ENCODE data around the gene SIGLEC7. TPM values are rescaled to one million over a fixed set of nuclear protein-coding genes. Genes with fewer than 3 reads are reported as not detected.

SIGLEC7 gene
- total RNA-seq, 1 donor from 2014 or later: 4.8 TPM

- H3K27me3 ChIP-seq: no peaks in the 10 kb centered on the region
- H3K4me3 ChIP-seq: no peak overlapping the region
- H3K9me3 ChIP-seq: no peaks in the 10 kb centered on the region
- intact Hi-C loops (cut with DNase I): no loop called here
- H3K4me1 ChIP-seq: no peaks in the 10 kb centered on the region
- no peaks in the 10 kb centered on the region for H3K36me3 ChIP-seq
- DNase-seq (ENCODE audit: low spot score in 2 of 2): no peak
- TF ChIP-seq CTCF (IDR thresholded peaks at IDR 0.05): no peak
- H3K27ac ChIP-seq: no peak overlapping the region
These were observed 50.6 kb downstream of the SIGLEC7 start for GRCh38 chr19:51192689-51193088.

DNA sequence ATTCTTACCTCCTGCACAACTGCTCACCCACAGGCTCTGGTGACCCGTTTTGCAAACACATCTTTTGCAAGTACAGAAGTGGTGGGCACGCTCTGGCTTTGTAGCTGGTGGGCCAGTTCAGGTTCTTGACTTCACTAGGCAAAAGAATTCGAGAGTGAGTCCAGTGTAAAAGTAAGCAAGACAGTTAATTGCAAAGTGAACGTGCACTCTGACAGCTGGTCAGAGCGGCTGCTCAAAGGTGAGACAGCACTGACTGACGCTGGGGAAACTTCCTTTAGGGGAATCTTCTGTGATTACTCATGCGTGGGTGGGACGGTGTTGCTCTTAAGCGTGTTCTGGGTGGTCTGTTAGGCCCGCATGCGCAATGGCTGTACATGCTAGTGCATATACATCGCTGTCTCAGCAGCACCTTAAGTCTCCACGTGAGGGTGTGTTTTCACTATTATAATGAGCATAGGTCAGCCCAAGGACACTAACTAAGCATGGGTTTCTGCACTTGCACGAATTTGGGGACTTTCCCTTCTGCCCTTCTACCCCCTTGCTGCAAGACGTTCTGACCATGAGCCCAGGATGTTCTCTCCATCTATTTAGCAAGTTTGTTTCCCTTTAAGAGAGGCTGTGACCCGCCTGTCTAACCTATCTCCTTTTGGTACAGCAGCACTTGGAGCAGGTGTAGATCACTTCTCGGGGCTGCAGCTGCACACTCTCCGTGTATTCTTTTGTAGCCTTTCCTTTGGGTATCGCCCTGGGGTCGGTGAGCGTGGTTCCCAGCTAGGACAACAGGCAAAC is 52.6 kb downstream of the SIGLEC7 start:
- peak in 1 of 2 donors; percentile 30 for DNase-seq (ENCODE audit: low spot score in 2 of 2)
- intact Hi-C loops (cut with DNase I): no loop called here
- no peak for TF ChIP-seq CTCF (IDR thresholded peaks at IDR 0.05)

GRCh38 chr19:51195316-51195586 is 53.1 kb downstream of the SIGLEC7 start:
- Histone ChIP-seq H3K4me3 (no peak overlapping the region), H3K4me1 (no peaks in the 10 kb centered on the region), H3K27me3 (no peaks in the 10 kb centered on the region), H3K9me3 (no peaks in the 10 kb centered on the region), H3K27ac (no peak overlapping the region), H3K36me3 (no peaks in the 10 kb centered on the region)
- intact Hi-C loops (cut with DNase I): no loop called here
- TF ChIP-seq CTCF (IDR thresholded peaks at IDR 0.05): no peak
- DNase-seq (ENCODE audit: low spot score in 2 of 2): no peak

More for the DNA sequence above, 52.6 kb downstream of the SIGLEC7 start:
- no peak overlapping the region for H3K27ac ChIP-seq
- no peaks in the 10 kb centered on the region for H3K9me3 ChIP-seq
- H3K4me3 ChIP-seq: no peak overlapping the region
- H3K36me3 ChIP-seq: no peaks in the 10 kb centered on the region
- H3K4me1 ChIP-seq: no peaks in the 10 kb centered on the region
- no peaks in the 10 kb centered on the region for H3K27me3 ChIP-seq

GRCh38 chr19:51195616-51196015 is 53.5 kb downstream of the SIGLEC7 start:
- H3K27me3 ChIP-seq: no peaks in the 10 kb centered on the region

DNA sequence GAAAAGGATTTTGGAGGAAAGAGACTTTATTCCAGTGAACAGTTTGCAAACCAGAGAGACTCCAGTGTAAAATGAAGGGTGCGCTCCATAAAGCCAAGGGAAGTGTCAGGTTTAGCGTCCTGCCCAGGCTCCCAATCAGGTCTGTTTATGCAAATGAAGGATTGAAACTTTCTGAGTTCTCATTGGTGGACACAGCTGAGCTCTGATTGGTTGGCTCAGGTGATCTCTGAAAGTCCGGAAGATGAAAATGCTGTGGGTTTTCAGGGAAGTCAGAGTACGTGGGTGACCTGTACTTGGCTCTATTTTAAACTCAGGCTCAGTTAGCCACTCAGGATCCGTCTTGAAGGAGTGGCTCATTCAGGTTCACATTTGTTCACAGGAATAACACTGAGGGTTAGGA is 54.1 kb downstream of the SIGLEC7 start:
- H3K4me3 ChIP-seq: no peak overlapping the region
- H3K9me3 ChIP-seq: no peaks in the 10 kb centered on the region
- no peaks in the 10 kb centered on the region for H3K4me1 ChIP-seq
- no peak for TF ChIP-seq CTCF (IDR thresholded peaks at IDR 0.05)
- no peak overlapping the region for H3K27ac ChIP-seq
- DNase-seq (ENCODE audit: low spot score in 2 of 2): no peak
- intact Hi-C loops (cut with DNase I): no loop called here
- H3K36me3 ChIP-seq: no peaks in the 10 kb centered on the region
- H3K27me3 ChIP-seq: no peaks in the 10 kb centered on the region

More at GRCh38 chr19:51195616-51196015, 53.5 kb downstream of the SIGLEC7 start:
- H3K4me1 ChIP-seq: no peaks in the 10 kb centered on the region
- H3K27ac ChIP-seq: no peak overlapping the region
- no peak for TF ChIP-seq CTCF (IDR thresholded peaks at IDR 0.05)
- H3K9me3 ChIP-seq: no peaks in the 10 kb centered on the region
- no peak for DNase-seq (ENCODE audit: low spot score in 2 of 2)
- no peak overlapping the region for H3K4me3 ChIP-seq
- intact Hi-C loops (cut with DNase I): no loop called here
- no peaks in the 10 kb centered on the region for H3K36me3 ChIP-seq

- DNase-seq (ENCODE audit: low spot score in 2 of 2): no peak
- Histone ChIP-seq H3K4me3 (no peak overlapping the region), H3K36me3 (no peaks in the 10 kb centered on the region), H3K4me1 (no peaks in the 10 kb centered on the region), H3K27me3 (no peaks in the 10 kb centered on the region), H3K9me3 (no peaks in the 10 kb centered on the region), H3K27ac (no peak overlapping the region)
- no peak for TF ChIP-seq CTCF (IDR thresholded peaks at IDR 0.05)
- intact Hi-C loops (cut with DNase I): no loop called here
These were observed 56.5 kb downstream of the SIGLEC7 start for GRCh38 chr19:51198641-51199040.

All from ascending aorta (tissue), 2 donors.